GM19372 (cell line): ENCODE data around the gene CCDC93.

Source experiments
- ATAC-seq: cut with Tn5 transposase; IDR thresholded peaks from one replicate; pipeline ENCODE4 v1.9.1; 2021; ENCODE audit warnings: mild to moderate bottlenecking, low read depth, moderate library complexity; ENCODE audit not compliant: unreplicated experiment

CCDC93 gene, protein sequence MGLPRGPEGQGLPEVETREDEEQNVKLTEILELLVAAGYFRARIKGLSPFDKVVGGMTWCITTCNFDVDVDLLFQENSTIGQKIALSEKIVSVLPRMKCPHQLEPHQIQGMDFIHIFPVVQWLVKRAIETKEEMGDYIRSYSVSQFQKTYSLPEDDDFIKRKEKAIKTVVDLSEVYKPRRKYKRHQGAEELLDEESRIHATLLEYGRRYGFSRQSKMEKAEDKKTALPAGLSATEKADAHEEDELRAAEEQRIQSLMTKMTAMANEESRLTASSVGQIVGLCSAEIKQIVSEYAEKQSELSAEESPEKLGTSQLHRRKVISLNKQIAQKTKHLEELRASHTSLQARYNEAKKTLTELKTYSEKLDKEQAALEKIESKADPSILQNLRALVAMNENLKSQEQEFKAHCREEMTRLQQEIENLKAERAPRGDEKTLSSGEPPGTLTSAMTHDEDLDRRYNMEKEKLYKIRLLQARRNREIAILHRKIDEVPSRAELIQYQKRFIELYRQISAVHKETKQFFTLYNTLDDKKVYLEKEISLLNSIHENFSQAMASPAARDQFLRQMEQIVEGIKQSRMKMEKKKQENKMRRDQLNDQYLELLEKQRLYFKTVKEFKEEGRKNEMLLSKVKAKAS

DNA sequence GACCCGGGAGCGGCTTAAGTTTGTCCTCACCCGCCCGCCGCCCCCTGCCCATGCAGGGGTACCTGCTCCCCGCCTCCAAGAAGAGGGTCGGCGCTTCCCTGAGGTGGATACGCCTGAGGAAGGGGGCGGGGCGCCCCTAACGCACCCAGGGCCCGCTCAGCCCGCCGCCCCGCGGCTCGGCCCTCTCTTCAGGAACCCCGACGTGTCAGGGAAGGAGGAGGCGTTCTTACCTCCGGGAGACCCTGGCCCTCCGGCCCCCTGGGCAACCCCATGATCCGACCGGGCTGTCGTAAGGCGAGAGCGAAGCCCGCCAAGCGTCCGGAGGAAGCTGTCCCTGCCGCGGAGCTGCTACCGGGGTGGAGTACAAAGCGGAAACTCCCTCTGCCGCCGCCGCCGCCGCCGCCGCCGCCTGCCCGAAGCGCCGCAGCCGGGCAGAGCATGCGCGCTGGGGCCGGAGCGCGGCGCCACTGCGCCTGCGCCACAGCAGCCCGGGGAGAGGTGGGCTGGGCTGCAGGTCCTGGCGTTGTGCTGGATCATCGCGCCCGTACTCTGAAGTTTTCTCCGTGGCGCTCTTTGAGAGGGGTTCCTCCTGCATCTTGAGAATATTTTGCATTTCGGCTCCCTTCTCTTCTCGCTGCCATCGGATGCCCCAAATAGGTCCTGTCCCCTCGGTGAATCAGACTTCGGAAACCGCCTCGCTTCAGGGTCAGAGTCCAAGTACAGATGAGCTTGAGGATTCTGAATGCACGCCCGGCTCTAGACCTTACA lies at the start of gene CCDC93:
TSS of gene CCDC93 (minus strand) at position 347 of the 768 bp plus-strand sequence. CDS start at position 272, 75 bp downstream.
- peak; percentile 84 for ATAC-seq

DNA sequence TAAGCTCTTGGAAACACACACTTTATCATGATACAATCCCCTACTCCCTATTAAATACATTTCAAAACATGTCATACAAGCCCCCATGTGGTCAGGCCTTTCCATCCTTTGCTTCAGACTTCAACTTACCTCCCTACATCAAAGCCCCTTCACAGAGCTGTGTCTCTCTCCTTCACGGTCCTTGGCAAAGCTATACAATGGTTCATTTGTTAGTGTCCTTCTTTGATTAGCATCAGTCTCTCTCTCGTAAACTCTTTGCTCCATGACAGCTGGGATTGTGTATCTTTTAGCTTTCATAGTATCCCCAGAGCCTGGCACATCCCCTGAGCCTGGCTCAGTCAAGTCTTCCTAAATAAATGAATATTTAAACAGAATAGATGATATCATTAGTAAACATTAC lies 48.8 kb upstream of the CCDC93 start:
- no peak for ATAC-seq

DNA sequence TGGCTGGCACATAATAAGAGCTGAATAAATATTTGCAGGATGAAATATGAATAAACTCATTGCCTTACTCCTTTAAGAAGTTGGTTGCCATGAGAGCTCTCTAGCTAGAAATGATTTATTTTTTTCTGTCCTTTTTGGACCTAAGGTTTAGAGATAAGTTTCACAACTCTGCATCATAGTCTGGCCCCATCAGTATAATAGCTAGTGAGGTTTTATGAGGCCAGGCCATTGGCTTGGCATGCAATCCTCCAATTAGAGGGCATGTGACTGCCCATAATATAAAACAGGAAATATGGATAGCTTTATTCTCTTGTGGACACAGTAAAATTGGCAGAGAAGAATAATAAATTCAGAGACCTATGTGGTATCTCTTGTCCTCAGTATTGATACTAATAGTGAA lies 48.2 kb upstream of the CCDC93 start:
- ATAC-seq, result no peak

DNA sequence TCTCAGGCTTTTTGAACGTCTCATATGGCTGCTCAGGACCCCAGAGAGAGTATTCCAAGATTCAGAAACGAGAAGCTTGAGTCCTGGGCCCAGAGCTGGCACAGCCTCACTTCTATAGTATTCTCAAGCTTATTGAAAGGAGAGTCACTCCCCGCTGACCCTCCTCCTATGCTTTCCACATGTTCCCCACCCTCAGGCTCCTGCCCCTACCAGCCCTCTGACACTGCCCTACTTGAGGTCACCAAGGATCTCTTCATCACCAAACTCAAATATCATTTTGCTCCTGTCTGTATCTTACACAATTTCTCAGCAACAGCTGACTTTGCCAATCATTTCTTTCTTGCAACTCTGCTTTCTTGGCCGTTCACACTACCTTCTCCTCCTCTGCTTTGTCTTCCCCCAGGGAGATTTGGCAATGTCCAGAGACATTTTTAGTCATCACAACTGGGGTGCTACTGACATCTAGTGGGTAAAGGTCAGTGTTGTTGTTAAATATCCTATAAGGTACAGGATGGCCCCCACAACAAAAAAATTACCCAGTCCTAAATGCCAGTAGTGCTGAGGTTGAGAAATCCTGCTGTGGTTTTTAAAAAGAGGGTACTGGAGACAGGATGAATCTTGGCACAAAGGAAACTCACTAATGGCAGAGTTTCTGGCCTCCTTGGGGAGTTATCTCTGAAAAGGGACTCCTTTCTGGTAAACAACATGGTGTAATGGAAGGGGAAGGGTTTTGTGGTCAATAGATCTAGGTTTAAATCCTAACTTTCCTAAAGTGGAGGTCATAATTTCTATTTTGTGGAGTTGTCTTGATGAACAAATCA lies 47.5 kb upstream of the CCDC93 start:
- ATAC-seq, result peak; percentile 87

DNA sequence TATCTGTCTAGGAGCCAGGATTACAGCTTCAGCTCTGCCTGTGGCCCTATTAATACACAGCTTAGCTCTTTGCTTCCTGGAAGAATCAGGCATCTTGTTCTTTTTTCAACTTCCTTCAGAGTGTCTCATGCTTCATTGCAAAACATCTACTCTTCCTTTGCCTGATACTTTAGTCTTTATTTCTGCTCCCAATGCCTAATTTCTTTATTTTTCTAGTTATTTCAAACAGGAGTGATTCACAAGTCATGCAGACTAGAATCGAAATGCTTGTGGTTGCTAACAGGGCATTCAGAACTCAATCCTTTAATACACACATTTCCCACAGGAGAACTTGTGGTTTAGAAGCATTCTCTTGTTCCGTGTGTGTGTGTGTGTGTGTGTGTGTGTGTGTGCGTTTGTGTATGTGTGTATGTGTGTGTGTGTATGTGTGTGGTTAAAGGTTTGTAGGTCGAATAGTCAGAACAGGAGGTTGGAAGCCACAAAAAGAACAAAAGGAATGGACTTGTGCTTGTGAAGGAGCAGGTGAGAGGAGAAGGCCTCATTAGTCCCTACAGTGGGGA lies 46.1 kb upstream of the CCDC93 start:
- no peak for ATAC-seq

DNA sequence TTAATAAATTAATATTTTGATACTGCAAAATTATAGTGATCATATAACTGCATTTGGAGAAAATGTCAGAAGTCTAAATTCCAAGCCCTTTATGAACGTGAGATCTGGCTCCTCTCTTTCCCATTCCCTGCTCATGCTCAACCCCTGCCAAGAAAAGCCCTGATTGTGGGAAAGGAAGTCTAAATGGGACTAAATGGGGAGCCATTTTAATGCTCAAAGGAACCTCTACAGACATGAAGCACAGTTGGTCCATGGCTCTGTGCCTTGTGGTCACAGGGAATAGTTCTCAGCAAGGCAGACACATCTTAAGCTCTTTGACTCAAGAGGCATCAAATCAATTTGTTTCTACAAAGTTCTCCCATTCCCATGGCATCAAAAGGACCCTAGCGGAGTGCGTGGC lies 45.1 kb upstream of the CCDC93 start:
- ATAC-seq, result no peak

DNA sequence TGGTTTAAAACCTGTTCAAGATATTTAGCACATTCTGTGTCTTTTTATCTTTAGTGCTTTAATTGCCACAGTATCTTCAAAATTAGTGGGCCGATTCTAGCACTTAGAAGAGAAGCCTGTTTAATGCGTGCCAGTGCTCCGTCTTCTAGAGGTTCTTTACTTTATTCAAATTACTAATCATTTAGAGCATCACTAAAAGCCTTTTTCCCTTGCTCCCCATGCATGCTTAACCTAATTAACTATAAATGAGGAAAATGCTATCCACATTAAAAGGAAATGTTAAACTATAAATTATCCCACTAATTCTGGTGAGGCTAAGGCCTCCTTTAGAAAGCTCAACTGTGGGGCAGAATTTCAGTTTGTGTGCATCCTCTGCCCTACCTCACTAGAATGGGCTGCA lies 42.9 kb upstream of the CCDC93 start:
- no peak for ATAC-seq

DNA sequence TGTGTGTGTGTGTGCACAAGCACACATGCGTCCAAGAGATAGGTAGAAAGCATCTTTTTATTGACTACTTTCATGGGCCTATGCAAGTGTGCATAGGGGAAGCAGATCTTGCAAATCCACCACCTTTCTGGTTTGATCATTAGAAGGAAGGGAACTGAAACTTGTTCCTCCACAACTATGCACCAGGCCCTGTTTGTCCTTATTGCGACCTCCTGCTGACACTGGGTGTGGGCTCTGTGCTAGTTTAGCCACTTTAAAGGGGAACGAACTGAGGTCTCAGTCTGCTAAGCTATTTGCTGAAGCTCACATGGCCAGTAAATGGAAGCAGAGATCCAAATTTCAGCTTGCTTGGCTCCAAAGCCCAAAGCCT lies 42.3 kb upstream of the CCDC93 start:
- peak; percentile 91 for ATAC-seq

DNA sequence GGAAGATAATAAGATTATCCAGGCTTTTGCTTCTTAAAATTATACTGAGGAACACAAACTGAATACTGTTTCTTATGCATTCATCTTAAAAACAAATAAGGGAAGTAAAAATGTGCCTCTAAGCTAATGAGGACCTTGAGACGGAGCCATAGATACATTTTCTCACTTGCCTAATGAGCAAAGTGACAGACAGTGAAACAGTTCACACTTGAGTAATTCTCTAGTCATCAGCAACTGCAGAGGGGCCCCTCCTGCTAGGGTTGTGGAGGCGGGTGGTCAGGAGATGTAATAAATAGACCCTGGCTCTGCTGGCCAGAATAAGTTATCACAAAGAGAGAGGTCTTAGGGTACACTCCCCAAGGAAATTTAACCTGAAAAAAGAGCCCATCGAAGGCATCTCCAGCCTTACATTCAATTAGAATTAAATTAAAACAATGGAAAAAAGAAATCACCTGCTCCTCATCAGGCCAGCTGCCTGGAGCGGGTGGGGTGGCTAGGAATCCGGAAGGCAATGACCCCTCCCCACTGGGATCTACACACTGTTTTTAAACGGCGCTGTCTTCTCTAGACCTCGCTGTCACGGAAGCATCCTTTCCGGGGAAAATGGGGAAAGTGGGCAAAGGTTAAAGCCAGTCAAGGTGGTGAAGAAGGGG lies 41.8 kb upstream of the CCDC93 start:
- peak; percentile 73 for ATAC-seq

DNA sequence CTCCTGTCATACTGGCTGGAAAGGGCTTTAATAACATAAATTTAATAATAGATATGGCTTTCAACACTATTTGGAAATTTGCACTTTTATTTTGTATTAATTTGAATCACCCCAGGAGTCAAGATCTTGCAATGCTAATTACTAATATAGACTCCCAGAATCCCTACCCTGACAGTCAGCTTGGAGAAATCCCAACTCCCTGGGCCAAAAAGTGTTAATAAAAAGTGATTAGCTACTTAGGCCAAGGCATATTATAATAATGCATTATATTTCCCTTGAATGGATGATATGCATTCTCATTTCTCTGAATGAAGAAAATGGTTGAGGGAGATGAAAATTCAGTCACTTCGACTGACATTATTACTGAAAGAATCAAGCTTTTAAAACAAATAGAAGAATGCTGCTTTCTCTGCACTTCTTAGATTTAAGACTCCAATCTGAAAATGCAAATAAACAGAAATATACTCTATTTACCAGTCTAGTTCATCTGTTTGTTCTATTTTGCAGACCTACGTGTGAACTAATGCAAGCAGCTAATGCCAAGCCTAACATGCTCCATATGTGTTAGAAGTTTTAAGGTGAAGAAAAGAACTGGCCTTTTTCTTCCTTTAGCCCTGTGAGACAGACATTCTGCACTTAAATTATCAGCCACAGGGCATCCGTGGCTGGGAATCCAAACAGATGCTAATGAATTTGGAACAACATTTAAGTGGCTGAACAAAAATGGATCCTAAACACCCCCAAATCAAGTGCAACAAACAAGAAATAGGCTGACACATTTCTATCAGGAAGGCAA lies 40.5 kb upstream of the CCDC93 start:
- no peak for ATAC-seq

DNA sequence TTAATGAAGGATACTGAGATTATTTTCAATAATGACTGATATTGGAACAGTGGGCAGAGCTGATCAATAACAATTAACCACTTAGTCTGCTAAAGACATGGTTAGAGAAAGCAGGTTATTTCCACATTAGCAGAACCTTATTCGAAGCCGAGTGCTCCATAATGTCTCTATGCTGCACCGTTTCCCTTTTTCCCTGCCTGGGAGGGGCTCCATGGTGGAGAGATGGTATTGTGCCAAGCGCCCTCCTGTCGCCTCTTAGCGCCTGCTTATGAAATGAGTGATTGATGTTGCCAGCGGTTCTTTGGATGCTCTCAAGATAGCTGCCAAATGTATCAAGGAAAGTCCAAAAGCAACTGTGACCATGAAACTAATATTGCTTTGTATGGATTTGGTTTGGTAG lies 39.8 kb upstream of the CCDC93 start:
- no peak for ATAC-seq

DNA sequence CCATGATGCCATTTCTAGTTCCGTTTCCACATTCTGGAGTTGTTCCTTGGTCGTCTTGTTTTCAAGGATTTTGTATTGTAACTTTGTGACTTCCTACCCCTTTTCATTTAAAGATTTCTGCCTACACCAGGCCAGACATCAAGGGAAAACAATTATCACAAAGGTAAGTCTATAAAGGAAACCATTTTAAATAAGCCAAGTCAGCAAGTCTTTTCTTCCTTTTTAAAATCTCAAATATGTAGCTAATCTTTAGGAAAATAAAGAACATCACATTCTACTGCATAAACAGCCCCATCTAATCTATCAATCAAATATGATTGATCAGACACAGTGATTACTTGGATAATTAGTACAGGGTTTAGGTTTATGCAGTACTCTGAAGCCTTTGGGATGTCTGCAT lies 38.6 kb upstream of the CCDC93 start:
- ATAC-seq, result no peak

DNA sequence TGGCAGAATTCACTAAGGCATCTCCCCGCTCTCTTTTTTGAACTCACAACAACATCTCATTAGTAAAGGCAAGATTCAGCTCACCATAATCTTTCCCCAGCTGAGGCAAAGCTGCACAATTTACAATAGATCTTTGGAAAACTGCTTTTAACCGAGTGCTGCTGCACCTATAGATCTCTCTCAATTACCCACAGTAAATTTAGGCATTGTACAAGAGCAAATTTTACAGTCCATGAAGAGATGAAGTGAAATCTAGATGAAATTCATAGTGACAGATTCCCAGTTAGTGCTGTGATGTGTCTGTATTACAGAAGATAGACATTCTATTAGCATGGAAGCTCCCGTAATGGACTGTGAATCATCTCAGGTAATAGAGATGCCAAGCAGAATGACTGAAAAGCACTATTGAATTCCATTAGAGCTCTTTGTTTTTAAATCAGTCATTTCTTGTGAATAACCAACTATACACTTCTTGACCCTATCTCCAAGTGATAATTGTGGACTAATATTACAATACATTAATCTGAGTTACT lies 38.0 kb upstream of the CCDC93 start:
- no peak for ATAC-seq

DNA sequence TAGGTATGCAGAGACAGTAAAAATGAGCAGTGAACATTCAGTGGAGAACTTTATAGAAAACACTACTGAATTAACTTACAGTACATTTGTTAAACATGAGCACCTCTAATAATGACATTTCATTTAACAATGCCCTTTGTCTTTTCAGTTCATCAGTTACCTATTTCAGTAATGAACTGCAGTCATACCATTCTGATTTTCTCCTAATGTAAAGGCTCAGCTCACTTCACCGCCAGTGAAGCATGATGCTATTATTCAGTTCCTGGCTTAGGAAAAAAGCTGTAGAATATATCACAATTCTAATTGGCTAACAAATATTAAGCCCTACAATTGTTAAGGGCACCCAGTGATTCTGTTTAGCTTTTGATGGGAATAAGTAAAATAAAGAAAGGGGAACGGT lies 37.1 kb upstream of the CCDC93 start:
- ATAC-seq, result no peak

DNA sequence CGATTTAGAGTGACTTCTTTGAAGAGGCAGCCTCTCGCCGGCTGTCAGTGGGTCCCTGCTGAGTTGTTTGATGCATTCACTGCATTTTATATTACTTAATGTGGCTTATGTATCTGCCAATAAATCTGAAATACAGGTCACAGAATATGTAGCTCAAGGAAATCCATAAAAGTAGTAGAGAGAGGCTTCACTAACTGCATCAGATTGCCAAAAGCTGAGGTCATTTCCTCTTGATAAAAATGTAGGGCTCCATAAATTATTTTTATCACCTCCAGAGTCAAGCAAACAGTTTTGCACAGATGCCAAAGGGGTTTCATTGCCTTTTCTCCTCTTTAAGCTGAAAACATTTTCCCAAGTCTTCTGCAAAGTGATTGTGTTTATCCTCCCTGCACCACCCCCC lies 36.5 kb upstream of the CCDC93 start:
- ATAC-seq, result no peak

DNA sequence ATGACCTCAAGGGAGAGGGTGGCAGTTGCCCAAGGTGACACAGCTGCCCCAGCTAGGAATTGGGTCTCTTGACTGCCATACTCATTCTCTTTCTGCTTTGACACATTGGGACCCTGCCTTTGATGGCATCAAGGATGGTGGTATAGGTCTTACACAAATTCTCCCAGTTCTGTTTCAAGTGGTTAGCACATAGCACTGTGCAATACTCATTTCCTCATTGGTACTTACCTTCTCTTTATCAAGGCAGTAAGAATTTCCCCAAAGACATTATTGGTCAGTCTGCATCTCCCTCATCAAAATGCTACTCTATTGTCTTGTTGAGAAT lies 35.9 kb upstream of the CCDC93 start:
- ATAC-seq, result no peak

DNA sequence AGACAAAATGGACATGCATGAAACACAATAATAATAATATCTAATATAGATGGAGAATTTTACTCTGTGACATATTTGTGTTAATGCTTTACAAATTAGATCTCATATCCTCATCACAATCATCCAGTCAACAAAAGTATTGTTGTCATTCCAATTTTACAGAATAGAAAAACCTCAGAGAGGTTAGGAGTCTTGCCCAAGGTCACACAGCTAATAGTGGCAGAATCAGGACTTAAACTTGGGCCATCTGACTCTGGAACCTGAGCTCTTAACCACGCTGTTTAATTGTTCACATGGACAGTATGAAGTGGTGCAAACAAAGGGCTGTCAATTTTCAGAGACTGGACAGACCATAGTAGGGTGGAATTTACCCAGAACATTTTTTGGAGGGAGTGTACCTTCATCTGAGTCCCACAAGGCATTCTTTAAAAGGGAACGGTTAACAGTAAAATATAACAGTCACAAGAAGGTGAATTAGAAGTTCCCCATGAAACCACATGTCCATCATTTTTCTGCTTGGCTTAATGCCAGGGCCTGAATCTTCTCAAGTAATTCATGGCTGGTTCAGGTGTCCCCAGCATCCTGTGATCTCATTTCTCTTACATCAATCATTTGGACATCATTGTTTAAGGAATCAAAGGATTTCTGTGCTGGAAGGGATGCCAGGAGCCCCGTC lies 35.4 kb upstream of the CCDC93 start:
- no peak for ATAC-seq

DNA sequence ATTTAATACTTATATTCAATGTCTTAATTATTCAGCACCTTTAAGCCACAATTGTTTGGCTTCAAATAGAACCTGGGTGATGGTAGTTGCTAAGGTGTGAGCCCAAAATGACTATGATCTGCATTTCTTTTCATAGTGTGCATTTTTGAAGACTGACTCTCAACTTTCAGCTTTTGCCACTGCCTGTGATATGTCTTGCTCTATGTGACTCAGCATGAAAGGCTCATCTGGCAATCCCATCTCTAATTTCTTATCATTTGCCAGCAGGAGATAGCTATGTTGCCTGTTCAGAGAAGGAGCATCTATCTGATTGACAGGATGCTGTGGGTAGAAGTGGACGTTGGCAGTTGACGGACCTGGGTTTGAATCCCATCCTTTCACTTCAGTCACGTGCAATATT lies 34.5 kb upstream of the CCDC93 start:
- no peak for ATAC-seq
